ENCODE results near the gene ZNF37A.

ZNF37A gene

DNA sequence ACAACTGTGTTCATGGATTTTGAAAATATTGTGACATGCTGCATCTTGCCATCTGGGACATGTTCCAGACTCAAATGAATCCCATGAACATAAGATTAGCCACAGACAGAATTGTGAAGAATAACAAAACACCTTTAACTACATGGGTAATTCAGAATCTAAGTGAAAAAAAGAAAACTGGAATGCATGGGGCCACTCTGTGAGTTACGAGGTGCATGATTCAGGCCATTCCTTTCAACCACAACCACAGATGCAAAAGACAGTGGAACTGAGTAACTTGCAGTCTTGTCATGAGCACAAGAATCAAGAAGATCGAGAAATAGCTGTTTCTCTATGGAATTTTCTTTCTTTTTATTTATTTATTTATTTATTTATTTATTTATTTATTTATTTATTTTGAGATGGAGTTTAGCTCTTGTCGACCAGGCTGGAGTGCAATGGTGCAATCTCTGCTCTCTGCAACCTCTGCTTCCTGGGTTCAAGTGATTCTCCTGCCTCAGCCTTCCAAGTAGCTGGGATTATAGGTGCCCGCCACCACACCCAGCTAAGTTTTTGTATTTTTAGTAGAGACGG, 56.8 kb downstream of the ZNF37A start:
- DNase-seq, result peak; percentile 29

DNA sequence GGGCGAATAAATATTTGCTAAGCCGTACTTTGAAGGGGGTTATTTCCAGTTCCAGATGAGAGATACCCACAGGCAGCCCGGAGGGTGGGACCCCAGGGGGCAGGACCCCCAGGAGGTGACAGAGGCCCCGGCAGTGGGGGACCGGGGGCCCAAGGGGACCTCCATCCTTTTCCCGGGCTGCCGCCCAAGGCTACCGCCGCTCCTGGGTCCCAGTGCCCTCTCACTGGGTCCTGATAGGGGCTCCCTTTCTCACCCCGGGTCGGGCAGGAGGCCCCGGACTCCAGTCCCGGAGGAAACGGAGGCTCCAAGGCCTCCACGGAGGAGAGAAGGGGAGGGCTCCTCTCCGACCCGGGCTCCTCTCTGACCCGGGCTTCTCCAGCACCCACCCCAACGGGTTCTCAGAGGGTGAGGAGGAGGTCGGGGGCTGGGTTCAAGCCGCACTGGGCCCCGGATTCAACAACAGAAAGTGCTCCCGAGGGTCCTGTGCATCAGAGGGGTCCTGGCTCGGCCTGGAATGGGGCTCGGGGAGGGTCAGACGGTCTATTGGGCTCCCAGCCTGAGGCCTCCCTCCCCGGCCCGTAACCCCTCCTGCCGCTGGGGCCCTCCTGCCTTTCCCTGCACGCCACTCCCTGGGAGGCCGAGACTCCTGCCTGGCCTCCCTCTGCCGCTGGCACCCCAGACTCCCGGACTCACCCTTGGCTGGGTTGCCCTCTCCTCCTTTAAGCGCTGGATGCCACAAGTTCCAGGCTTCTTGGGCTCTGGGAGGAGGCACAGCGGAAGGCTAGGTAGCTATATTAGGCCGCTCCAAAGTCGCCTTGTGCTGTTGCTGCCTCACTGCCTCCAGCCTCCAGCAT, 62.5 kb downstream of the ZNF37A start:
- DNase-seq, result no peak

DNA sequence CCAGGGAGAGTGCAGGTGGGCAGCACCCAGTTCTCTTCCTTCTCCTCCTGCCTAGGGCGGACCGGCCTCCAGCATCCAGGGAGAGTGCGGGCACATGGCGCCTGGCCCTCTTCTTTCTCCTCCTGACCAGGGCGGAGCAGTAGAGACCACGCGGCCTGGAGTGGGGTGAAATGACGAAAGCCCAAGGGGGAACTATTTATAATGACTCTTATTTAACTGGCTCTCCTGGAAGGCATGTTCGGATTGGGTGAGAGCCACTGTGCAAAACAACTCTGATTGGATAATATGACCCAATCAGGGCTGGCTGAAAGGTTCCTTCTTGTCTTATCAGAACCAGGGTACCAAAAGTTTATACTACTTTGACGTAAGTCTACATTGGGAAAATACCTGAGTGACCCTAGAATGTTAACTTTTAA, 63.1 kb downstream of the ZNF37A start:
- no peak for DNase-seq

DNA sequence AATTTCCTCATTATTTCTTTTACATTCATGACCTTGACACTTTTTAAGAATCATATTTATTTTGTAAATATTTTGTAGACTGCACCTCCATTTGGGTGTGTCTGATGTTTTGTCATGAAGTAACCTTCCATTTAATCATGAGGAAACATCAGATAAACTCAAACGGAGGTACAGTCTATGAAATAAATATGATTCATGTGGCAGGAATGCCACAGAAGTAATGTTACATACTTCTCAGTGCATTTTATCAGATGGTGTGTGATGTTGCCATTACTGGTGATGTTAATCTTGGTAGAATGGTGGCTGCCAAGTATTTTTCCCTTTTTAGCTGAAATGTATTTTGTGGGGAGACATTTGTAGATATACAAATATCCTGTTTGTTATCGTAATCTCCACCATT, 64.9 kb downstream of the ZNF37A start:
- DNase-seq, result peak; percentile 53

- DNase-seq, result no peak
These were observed 69.5 kb downstream of the ZNF37A start for GRCh38 chr10:38163617-38164016.

GRCh38 chr10:38174336-38174735, 80.2 kb downstream of the ZNF37A start:
- DNase-seq, result no peak

DNA sequence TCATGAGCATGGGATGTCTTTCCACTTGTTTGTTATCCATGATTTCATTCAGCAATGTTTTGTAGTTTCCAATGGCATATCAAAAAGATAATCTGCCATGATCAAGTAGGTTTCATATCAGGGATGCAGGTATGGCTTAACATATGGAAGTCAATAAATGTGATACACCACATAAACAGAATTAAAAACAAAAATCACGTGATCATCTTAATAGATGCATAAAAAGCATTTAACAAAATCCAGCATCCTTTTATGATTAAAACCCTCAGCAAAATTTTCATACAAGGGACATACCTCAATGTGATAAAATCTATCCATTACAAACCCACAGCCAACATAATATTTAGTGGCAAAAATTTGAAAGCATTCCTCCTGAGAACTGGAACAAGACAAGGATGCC, 90.3 kb downstream of the ZNF37A start:
- no peak for DNase-seq

All from NCI-H226 (cell line).